IPS-15b (cell line): ENCODE measurements around the gene VPS13D.

ENCODE experiments used
- H3K27me3 ChIP-seq: one replicate; pipeline ENCODE4 v1.6.1; 2013; ENCODE audit warnings: low read length; ENCODE audit not compliant: control insufficient read depth, insufficient read depth
- H3K36me3 ChIP-seq: one replicate; pipeline ENCODE4 v1.6.1; 2013; ENCODE audit warnings: low read length; ENCODE audit not compliant: control insufficient read depth, insufficient read depth
- H3K4me1 ChIP-seq: one replicate; pipeline ENCODE4 v1.6.1; 2013; ENCODE audit warnings: mild to moderate bottlenecking, low read length; ENCODE audit not compliant: control insufficient read depth, insufficient read depth
- H3K4me3 ChIP-seq: one replicate; pipeline ENCODE4 v1.5.1; 2013; ENCODE audit warnings: low read depth, low read length
- H3K9ac ChIP-seq: one replicate; pipeline ENCODE4 v1.6.1; 2013; ENCODE audit warnings: low read depth, mild to moderate bottlenecking, low read length
- H3K9me3 ChIP-seq: one replicate; pipeline ENCODE4 v1.6.1; 2013; ENCODE audit warnings: mild to moderate bottlenecking, low read length; ENCODE audit not compliant: control insufficient read depth, insufficient read depth

The VPS13D gene

DNA sequence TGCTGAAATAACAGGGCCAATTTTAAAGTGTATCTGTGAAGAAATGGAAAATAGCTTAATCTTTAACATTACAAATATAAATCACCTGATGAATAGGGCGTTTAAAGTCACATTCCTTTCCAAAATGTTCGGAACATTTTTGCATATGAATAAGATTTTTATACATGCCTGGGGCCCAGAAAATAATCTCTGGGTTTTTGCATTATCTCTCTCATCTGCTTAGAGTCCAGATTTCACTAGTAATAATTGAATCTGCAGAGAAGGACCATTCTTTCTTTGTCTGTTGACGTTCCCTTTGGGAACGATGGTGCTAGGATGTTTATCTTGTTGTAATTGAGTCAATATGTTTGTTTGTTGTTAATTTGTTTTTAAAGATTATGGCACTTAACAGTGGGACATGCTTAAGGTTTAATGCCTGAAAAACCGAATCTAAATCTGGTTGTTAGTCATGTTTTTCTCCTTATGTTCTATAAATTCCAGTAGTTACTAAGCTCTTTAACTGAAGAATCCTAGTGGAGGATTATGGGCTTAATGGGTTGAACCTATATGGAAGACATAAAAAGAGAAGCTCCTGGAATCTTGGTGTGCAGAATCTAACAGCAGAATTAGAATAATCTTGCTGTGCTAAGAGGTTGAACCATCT lies 140.6 kb downstream of the VPS13D start:
- Histone ChIP-seq H3K9ac (no peak overlapping the region), H3K36me3 (no peaks in the 10 kb centered on the region), H3K4me1 (no peaks in the 10 kb centered on the region), H3K27me3 (no peaks in the 10 kb centered on the region), H3K9me3 (no peaks in the 10 kb centered on the region), H3K4me3 (no peak overlapping the region)

DNA sequence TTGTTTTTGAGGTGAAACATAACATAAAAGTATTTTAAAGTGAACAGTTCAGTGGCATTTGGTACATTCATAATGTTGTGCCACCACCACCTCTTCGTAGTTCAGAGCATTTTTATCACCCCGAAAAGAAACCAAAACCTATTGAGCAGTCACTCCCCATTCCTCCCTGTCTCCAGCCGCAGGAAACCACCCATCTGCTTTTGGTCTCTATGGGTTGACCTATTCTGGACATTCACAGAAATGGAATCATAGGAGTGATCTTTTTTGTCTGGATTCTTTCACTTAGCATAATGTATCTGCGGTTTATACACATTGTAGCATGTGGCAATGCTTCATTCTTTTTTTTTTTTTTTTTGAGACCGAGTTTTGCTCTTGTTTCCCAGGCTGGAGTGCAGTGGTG lies 141.2 kb downstream of the VPS13D start:
- no peaks in the 10 kb centered on the region for H3K36me3 ChIP-seq
- H3K9me3 ChIP-seq = no peaks in the 10 kb centered on the region
- H3K4me3 ChIP-seq = no peak overlapping the region
- H3K9ac ChIP-seq = no peak overlapping the region
- H3K4me1 ChIP-seq = no peaks in the 10 kb centered on the region
- no peaks in the 10 kb centered on the region for H3K27me3 ChIP-seq

DNA sequence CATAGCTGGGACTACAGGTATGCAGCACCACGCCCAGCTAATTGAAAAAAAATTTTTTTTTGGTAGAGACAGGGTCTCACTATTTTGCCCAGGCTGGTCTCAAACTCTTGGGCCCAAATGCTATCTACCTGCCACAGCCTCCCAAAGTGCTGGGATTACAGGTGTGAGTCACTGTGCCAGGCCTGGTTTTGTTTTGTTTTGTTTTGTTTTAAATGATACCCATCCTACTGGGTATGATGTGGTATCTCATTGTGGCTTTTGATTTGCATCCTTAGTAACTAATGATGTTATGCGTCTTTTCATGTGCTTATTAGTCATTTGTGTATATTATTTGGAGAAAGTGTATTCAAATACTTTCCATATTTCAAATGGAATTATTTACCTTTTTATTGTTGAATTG lies 142.3 kb downstream of the VPS13D start:
- Histone ChIP-seq H3K4me1 (no peaks in the 10 kb centered on the region), H3K27me3 (no peaks in the 10 kb centered on the region), H3K9me3 (no peaks in the 10 kb centered on the region), H3K4me3 (no peak overlapping the region), H3K36me3 (no peaks in the 10 kb centered on the region), H3K9ac (no peak overlapping the region)

DNA sequence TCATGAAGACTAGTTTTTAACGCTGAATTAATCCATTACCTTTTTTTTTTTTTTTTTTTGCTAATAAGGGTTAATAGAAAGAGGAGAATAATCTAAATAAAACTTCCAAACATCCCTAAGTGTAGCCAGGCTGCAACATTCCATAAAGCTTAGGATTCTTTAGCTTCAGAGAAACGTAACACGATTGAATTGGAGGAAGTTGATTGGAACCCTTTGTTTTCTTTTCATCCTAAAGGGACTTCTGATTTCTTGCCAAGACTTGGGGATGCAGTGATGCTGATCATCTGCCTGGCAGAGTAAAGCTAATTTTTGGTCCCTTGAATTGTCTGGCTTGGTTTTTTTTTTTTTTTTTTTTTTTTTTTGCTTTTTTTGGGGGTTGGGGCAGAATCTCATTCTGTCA lies 142.9 kb downstream of the VPS13D start:
- H3K4me1 ChIP-seq = no peaks in the 10 kb centered on the region
- no peak overlapping the region for H3K9ac ChIP-seq
- no peak overlapping the region for H3K4me3 ChIP-seq
- H3K9me3 ChIP-seq = no peaks in the 10 kb centered on the region
- H3K27me3 ChIP-seq = no peaks in the 10 kb centered on the region
- H3K36me3 ChIP-seq = no peaks in the 10 kb centered on the region

DNA sequence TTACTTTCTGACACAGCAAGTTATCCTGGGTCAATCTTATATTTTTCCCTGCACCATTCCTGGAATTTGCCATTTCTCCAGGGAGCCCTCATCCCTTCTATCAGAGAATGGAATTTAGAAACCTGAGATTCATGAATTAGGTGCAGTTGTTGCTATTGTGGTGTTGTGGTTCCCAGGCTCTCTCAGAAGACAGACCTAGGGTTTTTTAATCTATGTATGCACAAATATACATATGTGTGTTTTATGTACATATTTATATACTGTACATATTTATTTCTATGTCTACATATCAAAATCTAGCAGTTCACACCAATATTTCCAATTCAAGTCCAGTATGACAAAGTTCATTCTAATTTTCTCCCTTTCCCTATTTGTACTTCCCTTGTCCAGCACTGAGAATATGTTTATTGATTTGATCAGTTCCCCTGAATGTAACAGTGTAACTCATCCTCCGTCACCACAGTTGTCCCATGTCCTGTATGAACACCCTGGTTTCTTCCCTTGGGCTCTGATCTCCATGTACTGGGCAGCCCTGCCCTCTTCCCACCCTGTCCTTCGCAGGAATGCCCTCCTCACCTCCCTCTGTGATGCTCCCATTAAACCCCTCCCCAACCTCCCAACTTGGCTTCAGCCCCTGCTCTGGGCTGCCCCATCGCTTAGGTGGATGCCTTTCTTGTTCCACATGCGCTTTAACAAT lies 145.5 kb downstream of the VPS13D start:
- H3K4me1 ChIP-seq = no peaks in the 10 kb centered on the region
- H3K9ac ChIP-seq = no peak overlapping the region
- H3K27me3 ChIP-seq = no peaks in the 10 kb centered on the region
- no peak overlapping the region for H3K4me3 ChIP-seq
- H3K9me3 ChIP-seq = no peaks in the 10 kb centered on the region
- peaks cover 3% of the 10 kb centered on the region for H3K36me3 ChIP-seq

- Histone ChIP-seq H3K9ac (no peak overlapping the region), H3K9me3 (no peaks in the 10 kb centered on the region), H3K36me3 (peaks cover 3% of the 10 kb centered on the region), H3K4me1 (no peaks in the 10 kb centered on the region), H3K27me3 (no peaks in the 10 kb centered on the region), H3K4me3 (no peak overlapping the region)
Measured at GRCh38 chr1:12376236-12377045, 146.6 kb downstream of the VPS13D start.

- Histone ChIP-seq H3K9ac (no peak overlapping the region), H3K4me3 (no peak overlapping the region), H3K27me3 (no peaks in the 10 kb centered on the region), H3K9me3 (no peaks in the 10 kb centered on the region), H3K36me3 (peaks cover 3% of the 10 kb centered on the region), H3K4me1 (no peaks in the 10 kb centered on the region)
Measured at GRCh38 chr1:12380326-12381249, 150.8 kb downstream of the VPS13D start.

GRCh38 chr1:12383001-12383400 lies 153.2 kb downstream of the VPS13D start:
- H3K36me3 ChIP-seq = peaks cover 3% of the 10 kb centered on the region

GRCh38 chr1:12383786-12384185 lies 154.0 kb downstream of the VPS13D start:
- H3K36me3 ChIP-seq = peaks cover 3% of the 10 kb centered on the region

More at GRCh38 chr1:12383001-12383400, 153.2 kb downstream of the VPS13D start:
- H3K9me3 ChIP-seq = no peaks in the 10 kb centered on the region
- H3K4me1 ChIP-seq = no peaks in the 10 kb centered on the region
- no peak overlapping the region for H3K4me3 ChIP-seq
- H3K9ac ChIP-seq = no peak overlapping the region
- no peaks in the 10 kb centered on the region for H3K27me3 ChIP-seq

GRCh38 chr1:12384836-12385456 lies 155.1 kb downstream of the VPS13D start:
- no peak overlapping the region for H3K4me3 ChIP-seq
- H3K9ac ChIP-seq = no peak overlapping the region
- no peaks in the 10 kb centered on the region for H3K9me3 ChIP-seq
- H3K36me3 ChIP-seq = no peaks in the 10 kb centered on the region
- H3K27me3 ChIP-seq = no peaks in the 10 kb centered on the region
- no peaks in the 10 kb centered on the region for H3K4me1 ChIP-seq

More at GRCh38 chr1:12383786-12384185, 154.0 kb downstream of the VPS13D start:
- no peak overlapping the region for H3K9ac ChIP-seq
- no peaks in the 10 kb centered on the region for H3K9me3 ChIP-seq
- H3K27me3 ChIP-seq = no peaks in the 10 kb centered on the region
- no peaks in the 10 kb centered on the region for H3K4me1 ChIP-seq
- H3K4me3 ChIP-seq = no peak overlapping the region

DNA sequence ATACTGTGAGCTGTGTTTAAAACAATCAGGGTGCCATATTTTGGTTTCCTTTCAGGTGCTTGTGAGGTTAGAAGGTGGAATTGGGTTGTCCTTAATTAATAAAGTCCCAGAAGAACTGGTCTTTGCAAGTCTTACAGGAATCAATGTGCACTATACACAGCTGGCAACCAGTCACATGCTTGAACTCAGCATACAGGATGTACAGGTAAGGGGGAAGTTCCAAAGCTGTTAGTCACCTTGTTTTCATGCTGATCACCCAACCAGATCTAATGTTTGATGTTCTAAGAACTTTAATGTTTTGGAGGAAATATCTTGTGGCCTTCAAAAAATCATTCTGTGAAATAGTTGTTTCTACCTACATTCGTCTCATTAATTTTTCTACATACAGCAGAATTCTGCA lies 156.3 kb downstream of the VPS13D start:
- Histone ChIP-seq H3K9me3 (no peaks in the 10 kb centered on the region), H3K4me1 (no peaks in the 10 kb centered on the region), H3K27me3 (no peaks in the 10 kb centered on the region), H3K4me3 (no peak overlapping the region), H3K9ac (no peak overlapping the region), H3K36me3 (peaks cover 3% of the 10 kb centered on the region)
